ENCODE data around the gene CYP2A7.

DNA sequence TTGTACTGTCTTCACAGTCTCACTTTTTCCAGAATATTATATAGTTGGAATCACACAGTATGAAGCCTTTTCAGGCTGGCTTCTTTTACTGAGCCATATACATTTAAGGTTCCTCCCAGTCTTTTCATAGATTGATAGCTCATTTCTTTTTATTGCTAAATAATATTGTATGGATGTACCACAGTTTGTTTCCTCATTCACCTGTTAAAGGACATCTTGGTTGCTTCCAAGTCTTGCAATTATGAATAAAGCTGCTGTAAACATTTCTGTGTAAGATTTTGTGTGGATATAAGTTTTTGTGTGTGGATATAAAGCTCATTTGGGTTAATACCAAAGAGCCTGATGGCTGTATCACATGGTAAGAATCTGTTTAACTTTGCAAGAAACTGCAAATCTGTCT, 24.5 kb upstream of the CYP2A7 start:
- TF ChIP-seq KAT8 (IDR thresholded peaks at IDR 0.05; ENCODE audit: low read depth) (no peak), ZNF830 (CRISPR knock-in tag; IDR thresholded peaks at IDR 0.05) (no peak), MIER1 (IDR thresholded peaks at IDR 0.05; ENCODE audit: low read depth) (no peak), ZFP36 (IDR thresholded peaks at IDR 0.05; ENCODE audit: low read depth, low read length, partially characterized antibody) (no peak), POLR2A (conservative IDR thresholded peaks at IDR 0.05) (no peak)
- TF ChIP-seq, protein P1, sequence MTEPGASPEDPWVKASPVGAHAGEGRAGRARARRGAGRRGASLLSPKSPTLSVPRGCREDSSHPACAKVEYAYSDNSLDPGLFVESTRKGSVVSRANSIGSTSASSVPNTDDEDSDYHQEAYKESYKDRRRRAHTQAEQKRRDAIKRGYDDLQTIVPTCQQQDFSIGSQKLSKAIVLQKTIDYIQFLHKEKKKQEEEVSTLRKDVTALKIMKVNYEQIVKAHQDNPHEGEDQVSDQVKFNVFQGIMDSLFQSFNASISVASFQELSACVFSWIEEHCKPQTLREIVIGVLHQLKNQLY (CRISPR knock-in tag; conservative IDR thresholded peaks at IDR 0.05), result no peak
- TF ChIP-seq, protein P2, sequence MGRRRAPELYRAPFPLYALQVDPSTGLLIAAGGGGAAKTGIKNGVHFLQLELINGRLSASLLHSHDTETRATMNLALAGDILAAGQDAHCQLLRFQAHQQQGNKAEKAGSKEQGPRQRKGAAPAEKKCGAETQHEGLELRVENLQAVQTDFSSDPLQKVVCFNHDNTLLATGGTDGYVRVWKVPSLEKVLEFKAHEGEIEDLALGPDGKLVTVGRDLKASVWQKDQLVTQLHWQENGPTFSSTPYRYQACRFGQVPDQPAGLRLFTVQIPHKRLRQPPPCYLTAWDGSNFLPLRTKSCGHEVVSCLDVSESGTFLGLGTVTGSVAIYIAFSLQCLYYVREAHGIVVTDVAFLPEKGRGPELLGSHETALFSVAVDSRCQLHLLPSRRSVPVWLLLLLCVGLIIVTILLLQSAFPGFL (CRISPR knock-in tag; IDR thresholded peaks at IDR 0.05), result no peak
